OCI-LY7 (cell line): ENCODE results near the gene CADM2. TPM values are rescaled to one million over a fixed set of nuclear protein-coding genes. Genes with fewer than 3 reads are reported as not detected.

Experiments used
- BruUV-seq: library from RNA; stranded (reverse); fragments of 400-500 nt; replicated peaks from 2 replicates; lab custom pipeline; 2021; lab: Mats Ljungman, UMichigan
- CTCF ChIA-PET: fragments of 300-600 bp; sonication (Branson Sonifier 250); formaldehyde crosslinking; loops from one replicate; lab custom pipeline; 2022; ENCODE audit warnings: antibody characterized with exemption; ENCODE audit not compliant: unreplicated experiment; lab: Charles Lee
- POLR2A ChIA-PET: fragments of 300-600 bp; sonication (Branson Sonifier 250); formaldehyde crosslinking; loops from one replicate; lab custom pipeline; 2022; ENCODE audit warnings: antibody characterized with exemption; lab: Charles Lee
- DNase-seq: peaks from one replicate; pipeline ENCODE4 v3.0.0-alpha.2; 2015; ENCODE audit warnings: low spot score
- H2AFZ ChIP-seq: fragments of 200-600 bp; sonication (generic), shearing (Covaris generic); 2 replicates; pipeline ENCODE4 v1.6.1; 2014; ENCODE audit warnings: mild to moderate bottlenecking, antibody characterized with exemption, low read length, moderate library complexity
- H3K27ac ChIP-seq: fragments of 200-600 bp; sonication (generic); 2 replicates; pipeline ENCODE4 v1.5.1; 2014; ENCODE audit warnings: mixed run types, low read depth, mild to moderate bottlenecking, moderate library complexity, low read length, inconsistent platforms; ENCODE audit not compliant: poor library complexity, severe bottlenecking
- H3K36me3 ChIP-seq: fragments of 200-600 bp; sonication (generic); 2 replicates; pipeline ENCODE4 v1.6.1; 2014; ENCODE audit warnings: mild to moderate bottlenecking, antibody characterized with exemption, low read length, moderate library complexity, mixed read lengths; ENCODE audit not compliant: insufficient read depth
- H3K4me1 ChIP-seq: fragments of 200-600 bp; sonication (generic); 2 replicates; pipeline ENCODE4 v1.5.1; 2014; ENCODE audit warnings: mild to moderate bottlenecking, low read length; ENCODE audit not compliant: insufficient read depth, poor library complexity, severe bottlenecking
- H3K4me2 ChIP-seq: fragments of 200-600 bp; sonication (generic); 2 replicates; pipeline ENCODE4 v1.6.1; 2014; ENCODE audit warnings: mild to moderate bottlenecking, low read length
- H3K4me3 ChIP-seq: fragments of 200-600 bp; sonication (generic); 2 replicates; pipeline ENCODE4 v1.5.1; 2014; ENCODE audit warnings: mild to moderate bottlenecking, low read depth, low read length; ENCODE audit not compliant: poor library complexity, severe bottlenecking
- H3K79me2 ChIP-seq: fragments of 200-600 bp; sonication (generic); 2 replicates; pipeline ENCODE4 v1.6.1; 2016; ENCODE audit warnings: low read depth, mild to moderate bottlenecking, low read length, moderate library complexity, mixed read lengths; ENCODE audit not compliant: insufficient read depth
- H3K9me2 ChIP-seq: fragments of 200-600 bp; sonication (generic); 2 replicates; pipeline ENCODE4 v1.6.1; 2016; ENCODE audit warnings: mild to moderate bottlenecking, low read length, mixed read lengths; ENCODE audit not compliant: insufficient read depth
- H3K9me3 ChIP-seq: fragments of 200-600 bp; sonication (generic); 2 replicates; pipeline ENCODE4 v1.6.1; 2014; ENCODE audit warnings: mild to moderate bottlenecking, mixed run types, low read length, mixed read lengths
- H4K20me1 ChIP-seq: fragments of 200-600 bp; sonication (generic); 2 replicates; pipeline ENCODE4 v1.6.1; 2014; ENCODE audit warnings: mild to moderate bottlenecking, antibody characterized with exemption, low read length, moderate library complexity, mixed read lengths; ENCODE audit not compliant: insufficient read depth
- EZH2phosphoT487 ChIP-seq: fragments of 200-600 bp; sonication (generic); IDR thresholded peaks from 2 replicates; pipeline ENCODE4 v1.6.1; 2018; ENCODE audit warnings: low read depth, borderline replicate concordance, mild to moderate bottlenecking, mixed run types, antibody characterized with exemption, low read length, moderate library complexity, mixed read lengths
- intact Hi-C: fragments of 100-400 bp; cut with micrococcal nuclease; formaldehyde crosslinking; loops from one replicate; pipeline ENCODE4 v1.10.0; 2022; ENCODE audit not compliant: unreplicated experiment
- total RNA-seq, 2 experiments: library from RNA; depleted of rRNA in 1 of 2; stranded (reverse); fragments of >200 nt in 1 of 2; shearing (Covaris generic) in 1 of 2; gene quantifications; 2 replicates each; pipeline ENCODE4 v1.2.3, GENCODE V29; 2014 to 2022
- TF ChIP-seq, protein P1 (sequence below): fragments of 200-600 bp; sonication (generic); conservative IDR thresholded peaks from 2 replicates; pipeline ENCODE4 v1.5.1; 2014; ENCODE audit warnings: mild to moderate bottlenecking, antibody characterized with exemption, low read length, moderate library complexity, mixed read lengths

Gene CADM2
- total RNA-seq, 2 experiments from 2014 or later: not detected

DNA sequence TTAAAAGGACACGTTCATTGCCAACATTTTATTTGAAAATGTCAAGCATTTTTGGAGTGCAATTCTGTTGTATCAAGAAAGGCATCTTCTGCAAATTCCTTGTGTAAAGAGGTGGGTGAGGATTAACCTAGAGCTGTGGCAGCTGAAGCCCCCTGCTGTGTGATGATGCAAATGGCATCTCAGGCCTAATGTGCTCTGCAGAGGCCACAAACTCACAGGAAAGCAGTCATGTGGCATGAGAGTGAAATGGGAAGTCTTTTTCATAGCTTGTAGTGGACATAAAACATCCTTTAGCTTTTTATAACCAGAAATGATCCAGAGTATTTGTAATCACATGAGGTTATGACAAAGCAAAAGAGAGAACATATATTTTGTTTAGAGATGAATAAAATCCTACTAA, 6.4 kb downstream of the CADM2 start:
- no peak for TF ChIP-seq EZH2phosphoT487
- TF ChIP-seq, protein P1, sequence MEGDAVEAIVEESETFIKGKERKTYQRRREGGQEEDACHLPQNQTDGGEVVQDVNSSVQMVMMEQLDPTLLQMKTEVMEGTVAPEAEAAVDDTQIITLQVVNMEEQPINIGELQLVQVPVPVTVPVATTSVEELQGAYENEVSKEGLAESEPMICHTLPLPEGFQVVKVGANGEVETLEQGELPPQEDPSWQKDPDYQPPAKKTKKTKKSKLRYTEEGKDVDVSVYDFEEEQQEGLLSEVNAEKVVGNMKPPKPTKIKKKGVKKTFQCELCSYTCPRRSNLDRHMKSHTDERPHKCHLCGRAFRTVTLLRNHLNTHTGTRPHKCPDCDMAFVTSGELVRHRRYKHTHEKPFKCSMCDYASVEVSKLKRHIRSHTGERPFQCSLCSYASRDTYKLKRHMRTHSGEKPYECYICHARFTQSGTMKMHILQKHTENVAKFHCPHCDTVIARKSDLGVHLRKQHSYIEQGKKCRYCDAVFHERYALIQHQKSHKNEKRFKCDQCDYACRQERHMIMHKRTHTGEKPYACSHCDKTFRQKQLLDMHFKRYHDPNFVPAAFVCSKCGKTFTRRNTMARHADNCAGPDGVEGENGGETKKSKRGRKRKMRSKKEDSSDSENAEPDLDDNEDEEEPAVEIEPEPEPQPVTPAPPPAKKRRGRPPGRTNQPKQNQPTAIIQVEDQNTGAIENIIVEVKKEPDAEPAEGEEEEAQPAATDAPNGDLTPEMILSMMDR: 0 out of 2 replicates have a peak, but pooled peaks have one; percentile 34
- DNase-seq: no peak
- H3K9me2 ChIP-seq: no peaks in the 10 kb centered on the region
- no peaks in the 10 kb centered on the region for H3K4me1 ChIP-seq
- H3K4me2 ChIP-seq: no peak overlapping the region
- H4K20me1 ChIP-seq: no peaks in the 10 kb centered on the region
- H3K9me3 ChIP-seq: no peaks in the 10 kb centered on the region
- no peaks in the 10 kb centered on the region for H3K79me2 ChIP-seq
- no TSS peak for BruUV-seq
- H3K27ac ChIP-seq: no peak overlapping the region
- no peak overlapping the region for H3K4me3 ChIP-seq
- no peaks in the 10 kb centered on the region for H3K36me3 ChIP-seq
- CTCF ChIA-PET: no interaction called here
- intact Hi-C loops: loop anchor here (10.0 kb wide), 1 partner anchor 420 kb away; no protein-coding TSS in a partner anchor
- H2AFZ ChIP-seq: no peak overlapping the region
- POLR2A ChIA-PET: interaction anchor here (1.3 kb wide), 1 partner anchor 19 kb away, joined by 3 read pairs; no protein-coding TSS in a partner anchor

DNA sequence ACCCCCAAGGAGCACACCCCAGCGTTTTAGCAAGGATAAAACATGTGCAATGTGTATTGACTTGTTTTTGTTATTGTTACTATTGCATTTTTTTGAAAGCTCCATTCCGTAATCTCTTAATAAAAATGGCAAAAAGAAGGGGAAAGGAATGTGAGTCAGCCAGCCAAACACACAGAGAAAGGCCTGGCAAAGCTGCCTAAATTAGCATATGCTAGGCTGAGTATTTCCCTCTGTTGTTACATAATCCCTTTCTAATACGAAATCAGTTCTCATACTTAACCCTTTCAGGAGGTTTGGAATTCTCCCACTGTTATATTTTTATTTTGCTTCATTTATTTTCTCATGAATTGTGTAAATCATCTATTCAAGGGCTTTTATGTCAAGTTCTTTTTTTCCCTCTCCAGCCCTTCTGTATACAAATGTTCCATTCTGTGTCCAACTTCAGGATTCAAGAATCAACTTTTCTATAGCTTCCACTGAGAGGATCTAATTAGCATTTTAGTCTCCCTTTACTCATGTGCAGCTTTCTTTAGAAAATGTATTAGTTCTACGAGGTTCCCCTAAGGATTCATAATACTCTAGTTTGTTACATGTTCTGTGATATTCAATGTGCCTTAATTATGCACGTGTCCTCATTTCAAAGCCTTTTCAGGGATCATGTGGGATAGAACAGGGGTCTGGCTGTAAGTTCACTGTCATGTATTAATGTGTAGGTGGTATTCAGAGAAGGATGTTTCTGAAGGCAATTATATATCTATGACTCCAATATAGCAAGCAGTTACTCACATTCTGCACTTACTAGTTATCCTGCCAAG, 9.2 kb downstream of the CADM2 start:
- no peaks in the 10 kb centered on the region for H3K36me3 ChIP-seq
- H3K4me2 ChIP-seq: no peak overlapping the region
- H4K20me1 ChIP-seq: no peaks in the 10 kb centered on the region
- DNase-seq: no peak
- BruUV-seq: no TSS peak
- no peak overlapping the region for H3K27ac ChIP-seq
- intact Hi-C loops: loop anchor here (10.0 kb wide), 1 partner anchor 423 kb away; no protein-coding TSS in a partner anchor
- no peaks in the 10 kb centered on the region for H3K4me1 ChIP-seq
- POLR2A ChIA-PET: interaction anchor here (0.6 to 1.0 kb wide), 2 partner anchors 23 to 480 kb away, joined by 3 to 7 read pairs; no protein-coding TSS in a partner anchor
- no peaks in the 10 kb centered on the region for H3K79me2 ChIP-seq
- no peak overlapping the region for H3K4me3 ChIP-seq
- no peaks in the 10 kb centered on the region for H3K9me3 ChIP-seq
- no peak for TF ChIP-seq EZH2phosphoT487
- TF ChIP-seq, protein P1: no peak
- H3K9me2 ChIP-seq: no peaks in the 10 kb centered on the region
- H2AFZ ChIP-seq: no peak overlapping the region
- CTCF ChIA-PET: no interaction called here
